Esophagus (tissue), 2 donors: Measurements from ENCODE around the gene GJC2. TPM values are rescaled to one million over a fixed set of nuclear protein-coding genes. Genes with fewer than 3 reads are reported as not detected.
A peak's percentile ranks its signal among the peaks of the same experiment; 100 is the strongest.

Experiments
- H3K27ac ChIP-seq, 2 donors: one replicate each; pipeline ENCODE4 v1.5.1; 2013; ENCODE audit warnings: low read depth in 2 of 2, mild to moderate bottlenecking in 2 of 2, inconsistent platforms in 1 of 2, low read length in 1 of 2, moderate library complexity in 1 of 2
- H3K27me3 ChIP-seq, 2 donors: one replicate each; pipeline ENCODE4 v1.6.1; 2013; ENCODE audit warnings: low read length in 2 of 2, control low read depth in 1 of 2, mild to moderate bottlenecking in 1 of 2; ENCODE audit not compliant: insufficient read depth in 2 of 2, control insufficient read depth in 1 of 2
- H3K36me3 ChIP-seq, 2 donors: one replicate each; pipeline ENCODE4 v1.6.1; 2013; ENCODE audit warnings: low read length in 1 of 2; ENCODE audit not compliant: control insufficient read depth in 2 of 2, insufficient read depth in 2 of 2
- H3K4me1 ChIP-seq, 2 donors: one replicate each; pipeline ENCODE4 v1.6.1; 2013; ENCODE audit warnings: low read length in 1 of 2; ENCODE audit not compliant: control insufficient read depth in 2 of 2, insufficient read depth in 2 of 2
- H3K4me3 ChIP-seq, 2 donors: one replicate each; pipeline ENCODE4 v1.5.1; 2013; ENCODE audit warnings: low read length in 2 of 2, mild to moderate bottlenecking in 2 of 2, low read depth in 1 of 2, moderate library complexity in 1 of 2
- H3K9me3 ChIP-seq, 2 donors: one replicate each; pipeline ENCODE4 v1.6.1; 2013; ENCODE audit warnings: mild to moderate bottlenecking in 2 of 2, low read depth in 1 of 2, low read length in 1 of 2, moderate library complexity in 1 of 2; ENCODE audit not compliant: control insufficient read depth in 2 of 2, insufficient read depth in 1 of 2
- WGBS, 2 donors: extraction: QIAGEN DNeasy Blood & Tissue Kit; methylation state at CpG; one replicate each; pipeline ENCODE4 v1.1.7; 2013; 5-methylcytosine and 5-hydroxymethylcytosine counted together
- polyA plus RNA-seq, 2 donors: library from polyadenylated mRNA; stranded (reverse); fragments of 200-250 nt; gene quantifications; one replicate each; pipeline ENCODE4 v1.2.3, GENCODE V29; 2013
- donor health status: healthy with polysubstance abuse.
- donor health status: Bipolar disorder and iron deficiency.

The GJC2 gene
- polyA plus RNA-seq, 2 donors, result 0.57 to 0.64 TPM

DNA sequence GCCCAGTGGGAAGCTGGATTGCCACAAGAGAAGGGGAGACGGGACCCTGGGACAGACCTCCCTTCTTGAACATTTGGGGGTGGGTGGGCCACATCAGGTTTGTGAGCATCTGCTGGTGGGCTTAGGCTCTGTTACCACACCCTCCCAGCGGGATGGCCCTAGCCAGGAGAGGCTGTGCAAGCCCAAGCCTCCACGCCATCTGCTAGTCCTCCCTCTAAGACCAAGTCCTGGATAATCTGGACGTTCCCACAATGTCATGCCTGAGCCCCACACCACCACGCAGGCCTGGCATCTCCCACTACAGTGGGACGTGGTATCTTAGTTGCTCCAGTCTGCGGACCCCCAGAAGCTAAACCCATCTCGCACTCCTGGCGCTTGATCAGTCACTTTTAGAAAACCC, 12.1 kb downstream of the GJC2 start:
- Histone ChIP-seq H3K4me3 (no peak overlapping the region), H3K36me3 (no peaks in the 10 kb centered on the region), H3K4me1 (peaks cover 20 to 26% of the 10 kb centered on the region in 2 donors), H3K27me3 (no peaks in the 10 kb centered on the region), H3K27ac (peak overlapping the region; percentile 36 to 71), H3K9me3 (no peaks in the 10 kb centered on the region)
- WGBS, 2 donors, result 79 to 80% methylated on average over 9 of the region's 9 CpGs

DNA sequence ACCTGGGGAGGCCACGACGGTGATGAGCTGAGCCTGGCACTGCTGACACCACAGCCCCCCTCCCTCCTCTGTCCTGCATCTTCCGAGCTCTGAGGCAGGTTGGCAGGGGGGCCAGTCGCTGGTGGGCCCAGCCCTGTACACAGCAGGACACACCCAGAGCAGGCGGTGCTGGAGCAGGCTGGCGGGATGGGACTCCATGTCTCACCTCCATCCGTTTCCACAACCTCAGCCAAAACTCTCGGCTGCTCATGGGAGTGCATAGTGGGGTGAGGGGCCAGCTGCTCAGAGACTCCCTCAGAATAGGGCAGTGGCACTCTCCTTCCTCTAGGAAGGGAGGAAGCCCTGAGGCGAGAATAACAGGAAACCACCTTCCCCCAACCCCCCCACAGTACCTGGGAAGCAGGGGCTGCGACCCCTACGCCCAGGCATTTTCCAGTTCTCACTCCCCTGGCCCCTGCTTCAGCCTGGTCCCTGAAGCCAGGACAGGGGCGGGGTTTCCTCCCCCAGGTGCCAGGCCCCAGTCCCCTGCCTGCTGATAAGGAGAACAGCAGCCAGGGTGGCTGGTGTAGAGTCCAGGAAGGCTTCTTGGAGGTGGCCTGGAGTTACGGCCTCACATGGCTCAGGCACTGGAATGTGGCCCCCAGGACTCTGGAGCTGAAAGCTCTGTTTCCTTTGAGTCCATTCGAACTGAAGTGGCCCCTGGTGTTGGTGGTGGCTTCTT, 12.7 kb downstream of the GJC2 start:
- Histone ChIP-seq H3K27ac (peak overlapping the region; percentile 36 to 95), H3K27me3 (no peaks in the 10 kb centered on the region), H3K9me3 (no peaks in the 10 kb centered on the region), H3K4me3 (no peak overlapping the region), H3K36me3 (no peaks in the 10 kb centered on the region), H3K4me1 (peaks cover 20 to 26% of the 10 kb centered on the region in 2 donors)
- WGBS, 2 donors, result 21 to 23% methylated on average over 14 of the region's 14 CpGs

- Histone ChIP-seq H3K27ac (peak overlapping the region; percentile 44 to 95), H3K4me1 (peaks cover 20 to 24% of the 10 kb centered on the region in 2 donors), H3K4me3 (no peak overlapping the region), H3K36me3 (no peaks in the 10 kb centered on the region), H3K9me3 (no peaks in the 10 kb centered on the region), H3K27me3 (no peaks in the 10 kb centered on the region)
- WGBS, 2 donors, result 34 to 42% methylated on average over 28 to 30 of the region's 30 CpGs
Observed at GRCh38 chr1:228163007-228163753, 13.4 kb downstream of the GJC2 start.

DNA sequence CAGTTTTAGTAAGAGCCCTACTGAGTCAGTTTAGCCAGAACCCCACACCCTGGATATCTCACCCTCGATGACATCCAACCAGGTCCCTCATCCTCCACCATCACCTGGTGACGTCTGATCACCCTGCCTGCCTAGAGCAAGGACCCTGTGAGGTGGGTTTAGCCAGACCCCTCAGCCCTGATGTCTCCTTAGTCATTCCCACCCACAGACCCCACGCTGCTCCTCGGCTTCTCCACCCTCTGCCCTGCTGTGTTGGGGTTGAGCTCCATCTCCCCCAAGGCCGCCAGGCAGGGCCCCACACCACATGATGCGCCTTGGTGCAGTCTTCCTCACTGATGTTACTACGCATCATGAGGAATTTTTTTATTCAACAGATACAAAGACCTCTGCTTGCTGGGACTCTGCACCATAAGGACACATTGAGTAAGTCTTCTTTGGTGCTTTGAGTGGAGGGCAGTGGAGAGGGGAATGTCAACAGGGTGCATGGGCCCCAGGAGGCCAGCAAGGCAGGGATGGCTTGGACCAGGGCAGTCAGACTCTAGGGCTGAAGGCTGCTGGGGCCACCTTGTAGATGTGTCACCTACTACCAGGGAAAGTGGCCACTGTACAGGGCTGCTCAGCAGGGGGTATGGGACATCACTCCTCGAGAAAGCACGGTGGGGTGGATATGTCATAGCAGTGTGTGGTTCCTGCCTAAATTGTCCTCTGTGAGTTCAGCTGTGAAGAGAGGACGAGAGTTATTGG, 14.2 kb downstream of the GJC2 start:
- peaks cover 20 to 23% of the 10 kb centered on the region in 2 donors for H3K4me1 ChIP-seq
- H3K27ac ChIP-seq, result peak overlapping the region; percentile 2 to 95
- no peaks in the 10 kb centered on the region for H3K9me3 ChIP-seq
- WGBS, 2 donors, result 92 to 93% methylated on average over 10 of the region's 10 CpGs
- H3K27me3 ChIP-seq, result no peaks in the 10 kb centered on the region
- H3K4me3 ChIP-seq, result no peak overlapping the region
- H3K36me3 ChIP-seq, result no peaks in the 10 kb centered on the region

- 47 to 55% methylated on average over 20 of the region's 20 CpGs for WGBS, 2 donors
- Histone ChIP-seq H3K9me3 (no peaks in the 10 kb centered on the region), H3K4me3 (peak overlapping the region; percentile 47 to 49), H3K27ac (peak overlapping the region; percentile 91 to 95), H3K27me3 (no peaks in the 10 kb centered on the region), H3K4me1 (peaks cover 19 to 22% of the 10 kb centered on the region in 2 donors), H3K36me3 (no peaks in the 10 kb centered on the region)
Observed at GRCh38 chr1:228164561-228165371, 15.0 kb downstream of the GJC2 start.

- whole genome bisulfite sequencing, 2 donors, result 0% methylated on average over 83 to 93 of the region's 93 CpGs
- H3K4me1 ChIP-seq, result peaks cover 11 to 18% of the 10 kb centered on the region in 2 donors
- H3K27me3 ChIP-seq, result no peaks in the 10 kb centered on the region
Observed at GRCh38 chr1:228165372-228166169, 15.8 kb downstream of the GJC2 start, which contains the start of gene IBA57. TSS of gene IBA57 (plus strand) at chr1:228165804. CDS start at chr1:228165817, 13 bp downstream.

DNA sequence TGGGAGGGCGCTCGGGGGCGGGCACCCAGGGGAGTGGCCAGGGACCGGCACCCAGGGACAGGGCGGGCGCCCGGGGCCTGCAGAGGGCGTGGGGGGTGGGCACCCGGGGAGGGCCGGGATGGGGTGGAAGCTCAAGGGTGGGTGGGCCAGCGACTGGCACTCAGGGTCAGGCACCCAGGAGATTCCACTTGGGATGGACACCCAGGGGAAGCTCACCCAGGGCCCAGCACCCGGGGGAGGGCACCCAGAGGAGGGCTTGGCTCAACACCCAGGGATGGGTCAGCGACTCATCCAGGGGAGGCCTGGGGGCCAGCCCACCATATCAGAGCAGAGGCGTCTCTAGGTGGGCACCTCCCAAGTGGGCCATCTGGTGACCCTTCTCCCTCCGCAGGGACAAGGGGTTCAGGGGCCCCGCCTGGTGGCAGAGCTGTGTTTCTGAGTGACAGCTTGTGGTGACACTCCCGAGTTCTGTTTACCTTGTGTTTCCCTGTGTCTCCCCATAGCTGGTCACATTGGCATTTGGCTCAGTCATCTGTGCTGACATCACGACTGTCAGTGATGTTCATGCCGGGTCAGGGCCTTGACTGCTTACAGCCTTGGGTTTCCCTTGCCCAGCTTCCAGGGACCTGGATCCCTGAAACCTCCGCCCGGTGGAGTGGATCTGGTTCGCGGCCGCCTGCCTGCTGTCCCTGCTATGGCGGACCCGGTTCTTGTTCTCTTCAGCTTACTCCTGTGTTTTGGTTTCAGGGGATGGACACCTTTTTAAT, 16.6 kb downstream of the GJC2 start:
- 11 to 13% methylated on average over 19 to 26 of the region's 26 CpGs for WGBS, 2 donors
- H3K4me3 ChIP-seq, result peak overlapping the region; percentile 60 to 87
- peaks cover 11 to 18% of the 10 kb centered on the region in 2 donors for H3K4me1 ChIP-seq
- no peaks in the 10 kb centered on the region for H3K27me3 ChIP-seq
- no peaks in the 10 kb centered on the region for H3K36me3 ChIP-seq
- H3K9me3 ChIP-seq, result no peaks in the 10 kb centered on the region
- peak overlapping the region; percentile 98 to 100 for H3K27ac ChIP-seq

More at GRCh38 chr1:228165372-228166169, 15.8 kb downstream of the GJC2 start, which contains the start of gene IBA57:
- H3K36me3 ChIP-seq, result no peaks in the 10 kb centered on the region
- no peaks in the 10 kb centered on the region for H3K9me3 ChIP-seq
- peak within 1 kb of the TSS; percentile 60 to 87 for H3K4me3 ChIP-seq
- H3K27ac ChIP-seq, result peak within 1 kb of the TSS; percentile 98 to 100
